Measurements from ENCODE around the gene MPRIP. TPM values are rescaled to one million over a fixed set of nuclear protein-coding genes. Genes with fewer than 3 reads are reported as not detected.
A peak's percentile ranks its signal among the peaks of the same experiment; 100 is the strongest.

MPRIP gene
- total and polyA plus RNA-seq, 2 of the 13 experiments (the other 11 are each of a cell fraction or from before 2014, with no cell fraction given), result 50.2 to 52.4 TPM

- TF ChIP-seq ZNF800 (CRISPR knock-in tag; IDR thresholded peaks at IDR 0.05) (no peak), FOXM1 (CRISPR knock-in tag; IDR thresholded peaks at IDR 0.05) (0 out of 2 replicates have a peak, but pooled peaks have one; percentile 42), GABPB1 (CRISPR knock-in tag; IDR thresholded peaks at IDR 0.05) (peak; percentile 78; the same call in 1 of the 2 replicates), ETV5 (CRISPR knock-in tag; IDR thresholded peaks at IDR 0.05; ENCODE audit: borderline replicate concordance) (0 out of 2 replicates have a peak, but pooled peaks have one; percentile 17), ZNF281 (CRISPR knock-in tag; IDR thresholded peaks at IDR 0.05; ENCODE audit: borderline replicate concordance) (peak; percentile 82), RXRA (CRISPR knock-in tag; IDR thresholded peaks at IDR 0.05) (peak; percentile 74; the same call in 1 of the 2 replicates), RBFOX2 (IDR thresholded peaks at IDR 0.05; ENCODE audit: low read depth, low read length) (peak; percentile 75), CSRNP2 (CRISPR knock-in tag; conservative IDR thresholded peaks at IDR 0.05; ENCODE audit: low read depth) (peak; percentile 80; the same call in 1 of the 2 replicates), TOE1 (CRISPR knock-in tag; IDR thresholded peaks at IDR 0.05) (no peak; the same call in 1 of the 2 replicates), CREB3 (CRISPR knock-in tag; IDR thresholded peaks at IDR 0.05) (peak; percentile 85; the same call in 1 of the 2 replicates), ETS1 (CRISPR knock-in tag; IDR thresholded peaks at IDR 0.05) (peak; percentile 25; the same call in 1 of the 2 replicates), ZBTB2 (CRISPR knock-in tag; IDR thresholded peaks at IDR 0.05; ENCODE audit: low read depth) (peak; percentile 83), ZNF124 (CRISPR knock-in tag; IDR thresholded peaks at IDR 0.05) (0 out of 2 replicates have a peak, but pooled peaks have one; percentile 43), SNAPC2 (CRISPR knock-in tag; IDR thresholded peaks at IDR 0.05) (peak; percentile 75; the same call in 1 of the 2 replicates), RFX5 (IDR thresholded peaks at IDR 0.05; ENCODE audit: low read depth, low read length) (no peak)
These were observed 164.1 kb downstream of the MPRIP start, which contains the start of gene PLD6 (continued) for GRCh38 chr17:17206124-17206912.
